GM12892 (cell line): ENCODE data around the gene POLD3.

Experiments
- POLR2A ChIP-seq: IDR thresholded peaks from 2 replicates; pipeline ENCODE4 v1.6.1; 2011; ENCODE audit warnings: low read depth, low read length, control low read depth
- POLR2AphosphoS5 ChIP-seq: IDR thresholded peaks from 2 replicates; pipeline ENCODE4 v1.6.1; 2011; ENCODE audit warnings: low read depth, low read length, control low read depth

DNA sequence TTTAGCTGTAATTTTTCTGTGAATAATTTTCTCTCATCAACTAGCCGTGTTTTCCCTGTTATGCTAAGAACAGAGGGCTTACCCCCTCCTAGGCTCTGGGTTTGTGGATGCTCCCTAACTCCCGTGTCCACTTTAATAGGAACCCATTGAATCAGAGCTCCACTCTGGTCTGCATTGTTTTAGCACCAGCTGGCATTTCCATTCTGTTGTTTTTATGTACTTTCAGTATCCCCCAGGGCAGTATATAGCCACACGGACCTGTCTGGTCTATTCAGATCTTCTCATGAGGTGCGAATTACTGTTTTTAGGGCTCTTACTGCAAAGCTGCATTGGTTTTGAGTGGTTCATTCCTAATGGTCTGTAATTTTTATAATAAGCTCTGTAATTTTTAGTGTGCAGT lies 16.0 kb downstream of the POLD3 start:
- TF ChIP-seq POLR2AphosphoS5 (no peak), POLR2A (no peak)
